ENCODE results near the gene HOXB2.

GRCh38 chr17:48529683-48530009, 15.3 kb downstream of the HOXB2 start:
- TF ChIP-seq POLR2A (IDR thresholded peaks at IDR 0.05) (no peak), CTCF (IDR thresholded peaks at IDR 0.05) (no peak)

Data from right lobe of liver (tissue), 4 donors.